ENCODE data around the gene MAD1L1.

MAD1L1 gene

GRCh38 chr7:1775389-1775788 is 457.4 kb downstream of the MAD1L1 start:
- DNase-seq (ENCODE audit: low read depth) = no peak

GRCh38 chr7:1770331-1770730 is 462.4 kb downstream of the MAD1L1 start:
- no peak for DNase-seq (ENCODE audit: low read depth)

- no peak for DNase-seq (ENCODE audit: low read depth)
Measured at GRCh38 chr7:1769286-1770200, 463.2 kb downstream of the MAD1L1 start.

DNA sequence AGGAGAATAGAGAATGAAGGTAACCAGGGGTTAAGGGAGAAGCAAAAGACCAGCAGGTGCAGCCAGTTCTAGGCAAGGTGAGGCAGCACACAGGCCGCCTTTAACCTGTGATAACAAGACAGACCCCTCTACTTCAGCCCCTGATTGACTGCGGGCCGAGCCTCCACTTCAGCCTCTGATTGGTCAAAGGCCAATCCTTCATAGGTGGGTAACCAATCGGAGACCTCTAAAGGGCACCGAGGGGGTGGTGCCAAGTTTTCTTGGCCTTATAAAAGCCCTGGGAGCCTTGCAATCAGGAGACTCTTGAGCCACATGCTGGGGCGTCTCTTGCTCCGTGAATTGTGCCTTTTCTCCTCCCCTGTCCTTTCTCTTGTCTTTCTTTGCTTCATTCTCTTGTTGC is 463.9 kb downstream of the MAD1L1 start:
- no peak for DNase-seq (ENCODE audit: low read depth)

- no peak for DNase-seq (ENCODE audit: low read depth)
Measured at GRCh38 chr7:1767524-1767923, 465.2 kb downstream of the MAD1L1 start.

Data from fibroblast of gingiva (primary cell).